ENCODE measurements around the gene TNS3.
"Not testable (repeated sequence)": the region's sequence is repeated elsewhere in the genome, so short reads cannot be mapped to it uniquely, and the experiment has no call there.

The TNS3 gene

DNA sequence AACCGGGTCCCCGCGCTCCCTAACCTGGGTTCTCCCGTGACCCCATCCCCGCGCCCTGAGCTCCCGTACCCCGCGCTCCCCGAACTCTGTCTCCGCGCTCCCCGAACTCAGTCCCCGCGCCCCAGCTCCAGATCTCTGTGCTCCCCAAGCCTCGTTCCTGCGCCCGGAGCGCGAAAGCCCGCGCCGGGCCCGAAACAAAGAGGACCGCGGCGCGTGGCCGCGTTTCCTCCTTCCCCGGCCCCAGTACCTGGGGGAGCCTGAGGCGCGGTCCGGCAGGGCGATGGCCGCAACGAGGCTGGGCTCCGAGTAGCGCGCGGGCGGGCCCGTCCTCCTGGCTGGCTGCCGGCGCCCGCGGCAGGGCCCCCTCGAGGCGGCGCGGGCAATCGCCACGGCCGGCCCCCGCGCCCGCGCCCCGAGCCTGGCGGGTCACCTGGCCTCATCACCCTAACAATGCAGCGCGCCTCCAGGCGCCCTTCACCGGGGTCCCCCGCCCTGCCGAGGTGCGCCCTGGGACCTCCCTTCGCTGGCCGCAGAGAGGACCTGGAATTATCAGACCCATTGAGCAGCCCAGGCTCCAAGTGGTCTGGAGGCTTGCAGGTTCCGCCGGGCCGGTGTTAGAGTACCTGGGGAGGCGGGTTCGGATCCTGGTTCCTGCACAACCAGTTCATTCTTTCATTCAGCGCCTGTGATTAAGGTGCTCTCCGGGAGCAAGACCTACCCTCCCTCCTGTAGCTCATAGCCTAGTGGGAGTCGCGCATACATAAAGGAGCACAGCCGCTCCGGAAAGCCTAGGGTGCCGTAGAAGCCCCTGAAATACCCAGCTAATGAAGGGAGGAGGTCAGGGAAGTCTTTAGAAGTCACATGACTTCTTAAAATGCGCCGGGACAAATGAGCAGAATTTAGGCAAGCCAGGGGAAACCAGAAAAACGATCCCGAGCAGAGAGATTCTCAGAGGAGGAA, at the start of gene TNS3:
TSS of gene TNS3 (minus strand) at position 308 of the 960 bp plus-strand sequence. CDS start 142,475 bp downstream, outside the sequence.
- DNase-seq (ENCODE audit: low spot score), result peak; percentile 79

DNA sequence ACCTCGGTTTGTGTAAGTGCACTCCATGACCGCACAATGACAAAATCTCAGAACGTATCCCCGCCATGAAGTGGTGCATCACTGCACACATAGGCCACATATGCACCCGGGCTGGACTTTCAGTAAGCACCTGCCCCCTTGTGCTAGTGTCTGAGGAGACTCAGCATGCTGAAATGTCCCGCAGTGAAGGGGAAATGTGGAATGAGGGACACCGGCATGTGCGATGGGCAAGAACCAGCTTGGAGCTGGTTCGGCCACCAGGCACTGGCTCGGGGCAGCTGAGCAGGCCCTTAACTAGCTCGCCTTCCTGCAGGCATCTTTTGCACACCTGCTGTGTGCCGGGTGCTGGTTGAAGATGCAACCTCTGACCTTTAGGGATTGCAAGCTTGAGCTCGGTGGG, 49.8 kb upstream of the TNS3 start:
- DNase-seq (ENCODE audit: low spot score), result no peak

DNA sequence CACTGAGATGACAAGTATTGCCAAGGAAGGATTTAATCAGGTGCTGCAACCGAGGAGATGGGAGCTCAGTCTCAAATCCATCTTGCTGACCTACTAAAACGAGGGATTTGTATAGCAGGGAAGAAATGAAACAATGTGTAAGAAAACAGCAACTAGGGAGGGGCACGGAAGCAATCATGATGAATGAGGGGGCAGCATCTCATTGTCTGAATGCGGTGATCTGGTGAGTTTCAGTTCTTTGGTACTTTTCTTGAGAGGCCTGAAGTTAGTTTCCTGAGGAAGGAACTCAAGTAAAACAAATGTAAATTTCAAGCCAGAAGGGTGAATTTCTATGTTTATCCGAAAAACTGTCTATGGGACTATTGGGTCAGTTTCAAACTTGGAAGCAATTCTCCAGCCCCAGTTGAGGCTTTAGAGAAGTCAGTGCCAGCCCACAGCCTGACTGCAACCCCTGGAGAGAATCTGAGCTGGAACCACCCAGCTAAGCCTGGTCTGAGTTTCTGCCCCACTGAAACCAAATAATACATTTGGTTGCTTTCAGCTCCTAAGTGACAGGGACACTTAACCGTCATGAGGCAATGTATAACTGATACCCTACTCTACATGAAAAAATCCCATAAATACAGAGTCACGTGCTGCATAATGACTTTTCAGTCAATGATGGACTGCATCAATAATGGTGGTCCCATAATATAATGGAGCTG, 45.8 kb upstream of the TNS3 start:
- DNase-seq (ENCODE audit: low spot score), result no peak

DNA sequence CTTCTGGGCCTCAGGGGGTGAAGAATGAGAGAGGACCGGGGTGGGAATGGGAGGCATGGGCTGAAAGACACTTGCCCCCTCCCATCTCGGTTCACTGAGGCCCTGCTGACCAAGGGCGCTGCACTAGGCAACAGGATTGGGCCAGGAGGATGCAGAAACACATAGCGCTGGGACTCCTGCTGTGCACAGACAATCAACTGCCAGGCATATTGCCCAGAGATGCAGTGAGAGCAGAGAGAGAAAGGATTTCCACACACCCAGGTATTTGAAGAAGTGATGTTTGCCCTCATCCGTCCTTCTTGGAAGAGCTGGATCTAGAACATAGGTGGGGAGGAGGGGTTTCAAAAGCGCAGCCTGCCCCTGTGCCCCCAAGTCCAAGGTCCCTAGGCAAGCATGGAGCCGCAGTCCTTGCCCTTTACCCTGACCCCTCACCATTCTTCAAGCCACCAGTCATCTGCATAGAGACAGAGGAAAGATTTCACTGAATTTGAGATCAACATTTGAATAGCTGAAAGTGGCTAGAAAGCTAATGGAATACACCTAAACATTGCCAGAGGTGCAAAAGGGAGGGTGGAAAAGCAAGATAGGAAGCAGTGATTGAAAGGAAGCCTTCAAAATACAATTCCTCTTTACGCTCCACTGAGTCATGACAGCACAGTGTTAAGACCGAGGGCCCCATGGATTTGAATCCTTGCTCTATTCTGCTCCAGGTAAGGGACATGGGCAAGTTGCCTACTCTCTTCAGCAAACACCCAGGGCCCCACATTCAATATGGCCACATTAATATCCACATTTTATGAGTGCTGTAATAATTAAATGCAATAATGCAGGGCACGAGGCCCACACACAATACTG, 44.2 kb upstream of the TNS3 start:
- DNase-seq (ENCODE audit: low spot score), result no peak

DNA sequence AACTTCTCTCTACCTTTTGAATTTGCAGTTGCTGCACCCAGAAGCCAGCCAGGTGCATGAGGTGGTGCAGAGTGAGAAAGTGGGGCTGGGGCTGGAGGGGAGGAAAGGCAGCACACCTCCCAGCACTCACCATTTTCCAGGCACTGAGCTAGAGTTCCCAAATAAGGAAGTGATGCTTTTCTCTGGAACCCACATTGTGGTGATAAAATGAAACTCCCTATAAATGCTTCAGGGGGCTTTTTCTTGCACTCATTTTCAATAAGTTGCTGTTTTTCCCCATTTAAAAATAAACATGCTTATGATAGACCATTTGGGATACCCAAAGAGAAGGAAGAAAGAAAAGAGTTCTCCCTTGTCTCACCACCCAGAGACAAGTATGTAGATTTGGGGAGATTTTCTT, 42.8 kb upstream of the TNS3 start:
- DNase-seq (ENCODE audit: low spot score), result no peak

DNA sequence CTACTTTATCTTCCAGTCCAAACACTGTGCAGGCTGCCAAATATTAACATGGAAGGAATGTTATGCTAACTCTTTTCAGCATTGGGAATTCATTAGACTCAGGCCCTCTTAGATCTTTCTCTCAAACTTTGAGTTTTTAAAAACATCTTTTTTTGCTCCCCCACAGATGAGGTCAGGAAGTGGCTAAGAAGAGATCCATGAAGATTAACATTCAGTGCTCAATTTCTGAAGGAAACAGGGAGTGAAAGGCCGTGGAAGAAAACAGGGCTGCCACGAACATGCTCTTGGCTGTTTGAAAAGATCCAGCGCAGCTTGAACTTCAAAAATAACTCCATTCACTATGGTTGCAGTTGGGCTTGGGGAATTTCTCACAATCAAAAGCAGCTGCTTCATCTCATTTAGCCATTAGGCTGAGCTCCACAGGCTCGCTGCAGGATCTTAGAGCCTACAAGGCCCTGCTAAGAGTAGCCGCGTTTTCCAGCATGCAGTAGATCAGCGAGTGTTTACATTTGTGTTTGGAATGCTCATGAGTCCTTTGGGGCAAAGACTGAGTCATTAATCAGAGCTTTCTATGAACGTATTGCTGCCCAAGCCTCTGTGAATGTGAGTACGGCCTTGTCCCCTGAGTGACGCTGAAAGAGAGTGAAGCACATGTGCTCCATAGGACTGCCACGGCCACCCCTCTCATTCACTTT, 41.2 kb upstream of the TNS3 start:
- peak; percentile 77 for DNase-seq (ENCODE audit: low spot score)

DNA sequence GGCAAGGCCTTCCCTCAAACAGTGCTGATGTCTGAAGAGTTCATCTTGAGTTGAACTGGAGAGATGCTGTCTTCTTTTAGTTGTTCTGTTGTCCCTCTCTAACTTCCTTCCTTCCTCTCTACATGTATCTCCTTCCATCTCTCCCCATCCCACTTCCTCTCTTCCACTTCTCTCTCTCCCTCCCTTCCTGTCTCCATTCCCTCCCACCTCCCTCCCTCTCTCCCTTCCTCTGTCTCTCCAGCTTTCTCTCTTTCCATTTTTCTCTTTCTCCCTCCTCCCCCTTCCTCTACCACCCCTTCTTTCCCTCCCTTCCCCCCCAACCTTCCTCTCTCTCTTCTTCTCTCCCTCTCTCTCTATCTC, 40.7 kb upstream of the TNS3 start:
- DNase-seq (ENCODE audit: low spot score), result no peak

DNA sequence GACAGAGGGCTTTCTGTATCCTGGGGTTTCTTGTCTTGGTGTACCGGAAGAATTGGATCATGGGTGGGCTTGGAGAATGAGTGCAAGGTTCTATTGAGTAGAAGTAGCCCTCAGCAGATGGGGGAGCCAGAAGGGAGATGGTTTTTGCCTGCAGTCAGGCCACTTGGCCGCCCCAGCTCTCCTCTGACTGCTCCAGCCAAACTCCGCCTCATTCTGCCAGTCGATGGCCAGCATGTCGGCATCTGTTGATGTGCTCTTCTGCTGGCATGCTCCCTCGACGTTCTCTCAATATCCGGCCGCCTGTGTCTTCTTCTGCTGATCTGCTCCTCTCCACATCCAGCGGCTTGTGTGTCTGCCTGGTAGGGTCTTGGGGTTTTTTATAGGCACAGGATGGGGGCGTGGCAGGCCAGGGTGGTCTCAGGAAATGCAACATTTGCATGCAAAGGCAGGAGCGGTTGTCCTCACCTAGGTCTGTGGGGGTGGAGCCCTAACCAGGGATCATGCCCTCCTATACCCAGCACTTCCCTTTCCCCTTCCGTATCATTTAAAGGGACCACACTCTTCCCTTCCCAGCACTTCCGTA, 40.2 kb upstream of the TNS3 start:
- DNase-seq (ENCODE audit: low spot score), result no peak

DNA sequence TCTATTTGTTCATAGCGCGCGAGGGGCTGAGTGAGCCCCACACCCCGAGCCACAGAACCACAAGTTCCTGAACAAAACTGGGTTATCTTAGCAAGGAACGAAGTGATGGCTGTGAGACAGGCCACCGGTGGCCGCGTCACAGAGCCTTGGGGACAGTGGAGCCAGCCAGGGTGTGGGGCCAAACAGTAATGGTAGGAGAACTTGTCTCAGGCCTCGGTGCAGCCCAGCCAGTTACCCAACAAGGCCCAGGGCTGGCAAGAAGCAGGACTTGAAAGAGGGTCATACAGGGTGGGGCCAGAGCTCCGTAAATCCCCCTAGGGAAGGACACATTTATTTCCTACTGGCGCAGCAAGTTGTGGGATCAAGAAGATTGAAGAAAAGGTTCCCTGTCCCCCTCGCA, 39.4 kb upstream of the TNS3 start:
- DNase-seq (ENCODE audit: low spot score), result no peak

DNA sequence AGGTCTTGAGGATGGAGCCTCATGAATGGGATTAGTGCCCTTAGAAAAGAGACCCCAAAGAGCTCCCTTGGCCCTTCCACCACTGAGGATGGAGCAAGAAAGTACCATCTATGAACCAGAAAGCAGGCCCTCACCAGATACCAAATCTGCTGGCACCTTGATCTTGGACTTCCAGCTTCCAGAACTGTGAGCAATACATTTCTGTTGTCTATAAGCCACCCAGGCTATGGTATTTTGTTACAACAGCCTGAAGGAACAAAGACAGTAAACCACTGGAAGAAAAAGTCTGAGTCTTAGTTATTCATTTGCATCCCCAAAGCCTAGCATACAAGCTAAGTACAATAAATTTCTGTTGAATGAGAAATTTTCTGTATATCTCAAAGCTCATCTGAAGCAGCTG, 37.9 kb upstream of the TNS3 start:
- DNase-seq (ENCODE audit: low spot score), result no peak

DNA sequence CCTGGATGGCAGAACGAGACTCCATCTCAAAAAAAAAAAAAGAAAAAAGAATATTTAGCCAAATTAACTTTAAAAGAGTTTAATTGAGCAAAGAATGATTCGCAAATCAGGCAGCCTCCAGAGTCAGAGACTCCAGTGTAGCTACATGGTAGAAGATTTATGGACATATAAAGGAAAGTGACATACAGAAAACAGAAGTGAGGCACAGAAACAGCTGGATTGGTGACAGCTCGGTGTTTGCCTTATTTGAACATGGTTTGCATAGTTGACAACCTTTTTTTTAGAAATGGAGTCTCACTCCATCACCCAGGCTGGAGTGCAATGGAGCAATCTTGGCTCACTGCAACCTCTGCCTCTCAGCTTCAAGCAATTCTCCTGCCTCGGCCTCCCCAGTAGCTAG, 35.2 kb upstream of the TNS3 start:
- DNase-seq (ENCODE audit: low spot score), result no peak

DNA sequence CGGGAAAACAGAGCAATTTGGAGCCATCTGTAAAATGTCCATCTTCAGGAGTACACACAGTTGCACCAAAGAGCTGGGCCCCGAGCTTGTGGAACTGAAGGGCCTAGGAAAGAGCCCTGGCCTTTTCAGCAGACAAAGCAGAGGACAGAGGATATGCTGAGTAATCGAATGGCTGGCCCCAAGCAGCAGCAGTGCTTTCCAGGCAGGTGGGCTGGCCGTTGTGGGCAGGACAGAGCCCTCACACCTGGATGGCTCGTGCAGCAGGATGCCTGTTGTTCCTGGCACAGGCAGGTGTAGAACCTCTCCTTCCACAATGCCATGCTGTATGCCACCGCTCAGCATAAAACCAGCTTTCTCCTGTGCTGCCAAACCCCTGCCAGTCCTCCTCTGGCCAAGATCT, 32.5 kb upstream of the TNS3 start:
- DNase-seq (ENCODE audit: low spot score), result no peak

DNA sequence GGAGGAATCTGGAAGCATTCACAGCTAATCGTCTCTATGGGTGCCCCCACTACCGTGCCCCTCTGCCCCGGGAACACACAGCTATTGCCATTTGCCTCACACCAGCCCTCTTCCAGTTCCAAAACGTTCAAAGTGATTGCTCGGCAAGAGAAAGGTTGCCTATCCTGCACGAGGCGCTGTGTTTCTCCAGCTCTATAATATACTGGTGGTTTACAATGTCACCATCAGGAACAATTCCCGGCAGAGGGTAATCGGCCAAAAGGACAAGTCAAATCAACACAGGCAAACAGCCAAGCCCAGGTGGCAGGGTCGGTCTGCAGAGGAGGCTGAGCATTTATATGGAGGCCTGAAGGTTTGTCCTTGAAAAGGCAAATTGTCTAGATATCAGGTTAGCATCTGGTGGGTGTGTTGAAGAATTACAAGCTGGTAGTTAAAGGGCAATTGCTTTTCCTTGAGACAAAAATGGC, 29.2 kb upstream of the TNS3 start:
- DNase-seq (ENCODE audit: low spot score), result no peak

DNA sequence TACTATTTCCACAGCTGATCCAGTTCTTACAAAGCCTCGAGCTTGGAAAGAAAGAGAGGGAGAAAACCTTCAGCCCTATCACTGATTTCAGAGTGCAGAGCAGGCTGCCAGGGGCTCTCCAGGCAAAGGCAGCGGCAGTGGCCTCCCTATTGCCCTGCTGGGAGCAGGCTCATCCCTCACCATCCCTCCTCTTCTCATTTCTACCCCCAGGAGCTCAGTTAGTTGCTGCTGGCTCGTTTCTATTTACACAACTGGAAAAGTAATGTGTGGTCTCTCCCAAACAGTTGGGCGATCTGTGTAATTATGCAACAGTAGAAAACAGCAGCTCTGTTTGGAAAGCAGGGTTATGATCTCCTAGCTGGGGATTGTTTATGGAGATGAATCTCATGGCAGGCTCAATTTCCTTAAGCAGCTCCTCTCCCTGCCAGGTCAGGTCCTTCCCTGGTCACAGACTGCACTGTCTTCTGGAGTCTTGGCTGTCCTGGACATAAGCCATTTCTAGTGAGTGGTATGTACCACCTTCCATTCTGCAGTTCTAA, 28.7 kb upstream of the TNS3 start:
- DNase-seq (ENCODE audit: low spot score), result peak; percentile 68

DNA sequence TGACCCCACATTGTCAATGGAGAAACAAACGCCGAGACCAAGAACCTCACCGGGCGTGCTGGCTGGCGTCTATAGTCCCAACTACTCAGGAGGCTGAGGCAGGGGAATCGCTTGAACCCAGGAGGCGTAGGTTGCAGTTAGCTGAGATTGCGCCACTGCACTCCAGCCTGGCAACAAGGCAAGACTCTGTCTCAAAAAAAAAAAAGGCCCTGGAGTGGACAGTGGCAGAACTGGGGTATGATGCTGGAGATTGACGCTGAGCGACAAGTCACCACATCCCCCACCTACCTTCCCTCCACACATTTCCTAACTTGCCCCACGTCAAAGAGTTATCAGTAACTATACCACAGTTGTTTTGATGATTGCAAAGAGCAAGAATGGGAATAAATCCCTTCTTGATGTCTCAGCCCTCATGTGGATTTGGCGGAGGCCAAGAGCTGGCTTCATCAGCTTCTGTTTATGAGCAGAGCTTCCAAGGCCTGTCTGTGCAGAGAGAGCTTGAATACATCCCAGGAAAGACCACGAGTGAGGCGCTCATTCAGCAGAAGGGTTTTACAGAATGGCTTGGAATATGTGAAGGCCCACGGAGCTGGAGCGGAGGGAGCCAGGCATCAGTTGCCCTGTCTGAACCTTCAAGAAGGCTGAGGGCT, 28.0 kb upstream of the TNS3 start:
- DNase-seq (ENCODE audit: low spot score), result peak; percentile 52

DNA sequence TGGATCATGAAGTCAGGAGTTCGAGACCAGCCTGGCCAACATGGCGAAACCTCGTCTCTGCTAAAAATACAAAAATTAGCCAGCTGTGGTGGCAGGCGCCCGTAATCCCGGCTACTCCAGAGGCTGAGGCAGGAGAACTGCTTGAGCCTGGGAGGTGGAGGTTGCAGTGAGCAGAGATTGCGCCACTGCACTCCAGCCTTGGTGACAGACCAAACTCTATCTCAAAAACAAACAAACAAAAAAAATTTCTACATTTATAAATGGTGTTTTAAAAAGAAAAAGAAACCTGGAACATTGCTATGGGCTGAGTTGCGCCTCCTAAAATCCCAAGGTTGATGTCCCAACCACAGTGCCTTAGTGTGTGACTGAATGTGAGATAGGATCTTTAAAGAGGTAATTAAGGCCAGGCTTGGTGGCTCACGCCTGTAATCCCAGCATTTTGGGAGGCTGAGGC, 24.7 kb upstream of the TNS3 start:
- not testable (repeated sequence) for DNase-seq (ENCODE audit: low spot score)

DNA sequence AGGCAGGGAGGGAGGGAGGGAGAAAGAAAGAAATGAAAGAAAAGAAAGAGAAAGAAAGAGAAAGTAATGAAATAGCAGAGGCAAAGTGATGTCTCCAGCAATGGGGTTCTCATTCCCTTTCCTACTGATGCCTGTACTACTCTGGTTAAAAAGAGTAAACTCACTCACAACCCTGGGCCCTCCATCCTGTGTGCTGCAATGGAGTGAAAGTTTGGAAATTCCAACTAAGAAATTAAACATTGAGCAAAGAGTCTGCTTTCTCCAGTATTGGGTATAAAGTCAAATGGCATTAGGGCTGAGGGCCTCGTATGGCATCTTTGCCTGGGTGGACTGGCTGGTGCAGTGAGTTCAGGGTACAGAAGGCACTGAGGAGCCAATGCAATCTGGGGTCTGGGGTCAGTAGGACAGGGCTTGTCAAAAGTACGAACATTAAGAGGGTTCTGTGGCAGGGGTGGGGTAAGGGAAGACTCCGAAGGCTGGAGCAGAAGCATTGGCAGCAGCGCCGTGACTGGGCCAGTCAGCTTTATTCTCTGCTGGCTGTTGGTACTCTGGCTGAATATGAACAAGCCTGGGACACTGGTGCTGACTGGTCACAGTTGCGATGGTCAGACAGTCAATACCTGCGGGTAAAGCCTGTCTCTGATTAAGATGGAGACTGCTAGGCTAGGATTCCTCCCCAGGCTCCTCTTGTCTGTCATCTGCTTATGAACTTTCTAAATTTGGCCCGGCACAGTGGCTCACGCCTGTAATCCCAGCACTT, 24.1 kb upstream of the TNS3 start:
- DNase-seq (ENCODE audit: low spot score), result no peak

DNA sequence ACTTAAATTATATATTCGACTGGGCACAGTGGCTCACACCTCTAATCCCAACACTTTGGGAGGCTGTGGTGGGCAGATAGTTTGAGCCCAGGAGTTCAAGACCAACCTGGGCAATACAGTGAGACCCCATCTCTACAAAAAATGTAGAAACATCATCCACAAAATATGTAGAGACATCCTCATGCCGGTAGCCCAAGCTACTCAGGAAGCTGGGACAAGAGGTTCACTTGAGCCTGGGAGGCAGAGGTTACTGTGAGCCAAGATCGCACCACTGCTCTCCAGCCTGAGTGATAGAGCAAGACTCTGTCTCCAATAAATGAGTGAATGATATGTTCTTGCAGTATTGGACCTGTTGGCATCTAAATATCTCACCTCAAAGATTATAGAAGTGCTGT, 22.6 kb upstream of the TNS3 start:
- DNase-seq (ENCODE audit: low spot score), result no peak

DNA sequence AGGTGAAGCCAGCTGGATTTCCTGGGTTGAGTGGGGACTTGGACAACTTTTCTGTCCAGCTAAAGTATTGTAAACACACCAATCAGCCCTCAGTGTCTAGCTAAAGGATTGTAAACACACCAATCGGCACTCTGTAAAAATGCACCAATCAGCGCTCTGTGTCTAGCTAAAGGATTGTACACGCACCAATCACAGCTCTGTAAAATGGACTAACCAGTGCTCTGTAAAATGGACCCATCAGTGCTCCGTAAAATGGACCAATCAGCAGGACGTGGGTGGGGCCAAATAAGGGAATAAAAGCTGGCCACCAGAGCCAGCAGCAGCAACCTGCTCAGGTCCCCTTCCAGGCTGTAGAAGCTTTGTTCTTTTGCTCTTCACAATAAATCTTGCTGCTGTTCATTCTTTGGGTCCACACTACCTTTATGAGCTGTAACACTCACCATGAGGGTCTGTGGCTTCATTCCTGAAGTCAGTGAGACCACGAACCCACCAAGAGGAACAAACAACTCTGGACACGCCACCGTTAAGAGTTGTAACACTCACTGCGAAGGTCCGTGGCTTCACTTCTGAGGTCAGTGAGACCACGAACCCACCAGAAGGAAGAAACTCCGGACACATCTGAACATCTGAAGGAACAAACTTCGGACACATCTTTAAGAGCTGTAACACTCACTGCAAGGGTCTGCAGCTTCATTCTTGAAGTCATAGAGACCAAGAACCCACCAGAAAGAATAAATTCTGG, 21.8 kb upstream of the TNS3 start:
- DNase-seq (ENCODE audit: low spot score), result not testable (repeated sequence)
